Transverse colon (tissue), 4 donors: ENCODE results near the gene SELENOV.

Source experiments
- EP300 ChIP-seq: sonication (generic); formaldehyde crosslinking; IDR thresholded peaks from one replicate; pipeline ENCODE4 v1.6.1; 2017; ENCODE audit warnings: antibody characterized with exemption, low read depth
- POLR2A ChIP-seq: fragments of 450-650 bp; IDR thresholded peaks from one replicate; pipeline ENCODE4 v1.6.1; 2016; ENCODE audit warnings: antibody characterized with exemption, mild to moderate bottlenecking, moderate library complexity
- POLR2AphosphoS5 ChIP-seq, 3 donors: sonication (generic); formaldehyde crosslinking; IDR thresholded peaks; one replicate each; pipeline ENCODE4 v1.6.1; 2016; ENCODE audit warnings: antibody characterized with exemption in 3 of 3
- TF ChIP-seq, protein P1 (sequence below), 5 experiments: fragments of 200-600 bp in 3 of 5; fragments of 450-650 bp in 2 of 5; sonication (generic) in 3 of 5; IDR thresholded peaks; 1 replicate in 2 of 5; 2 replicates in 3 of 5; pipeline ENCODE4 v1.5.1; 2016 to 2017; ENCODE audit warnings: antibody characterized with exemption in 5 of 5, inconsistent platforms in 3 of 5, mild to moderate bottlenecking in 2 of 5, moderate library complexity in 1 of 5

GRCh38 chr19:39507715-39508364 is 7.1 kb upstream of the SELENOV start:
- TF ChIP-seq, protein P1, sequence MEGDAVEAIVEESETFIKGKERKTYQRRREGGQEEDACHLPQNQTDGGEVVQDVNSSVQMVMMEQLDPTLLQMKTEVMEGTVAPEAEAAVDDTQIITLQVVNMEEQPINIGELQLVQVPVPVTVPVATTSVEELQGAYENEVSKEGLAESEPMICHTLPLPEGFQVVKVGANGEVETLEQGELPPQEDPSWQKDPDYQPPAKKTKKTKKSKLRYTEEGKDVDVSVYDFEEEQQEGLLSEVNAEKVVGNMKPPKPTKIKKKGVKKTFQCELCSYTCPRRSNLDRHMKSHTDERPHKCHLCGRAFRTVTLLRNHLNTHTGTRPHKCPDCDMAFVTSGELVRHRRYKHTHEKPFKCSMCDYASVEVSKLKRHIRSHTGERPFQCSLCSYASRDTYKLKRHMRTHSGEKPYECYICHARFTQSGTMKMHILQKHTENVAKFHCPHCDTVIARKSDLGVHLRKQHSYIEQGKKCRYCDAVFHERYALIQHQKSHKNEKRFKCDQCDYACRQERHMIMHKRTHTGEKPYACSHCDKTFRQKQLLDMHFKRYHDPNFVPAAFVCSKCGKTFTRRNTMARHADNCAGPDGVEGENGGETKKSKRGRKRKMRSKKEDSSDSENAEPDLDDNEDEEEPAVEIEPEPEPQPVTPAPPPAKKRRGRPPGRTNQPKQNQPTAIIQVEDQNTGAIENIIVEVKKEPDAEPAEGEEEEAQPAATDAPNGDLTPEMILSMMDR (IDR thresholded peaks at IDR 0.05) = no peak
- TF ChIP-seq EP300 (no peak), POLR2A (no peak), POLR2AphosphoS5 (IDR thresholded peaks at IDR 0.05) (no peak)
